ENCODE results near the gene DNAH3. TPM values are rescaled to one million over a fixed set of nuclear protein-coding genes. Genes with fewer than 3 reads are reported as not detected.

The DNAH3 gene
- total and polyA plus RNA-seq, 2 donors = 0.16 to 0.37 TPM

DNA sequence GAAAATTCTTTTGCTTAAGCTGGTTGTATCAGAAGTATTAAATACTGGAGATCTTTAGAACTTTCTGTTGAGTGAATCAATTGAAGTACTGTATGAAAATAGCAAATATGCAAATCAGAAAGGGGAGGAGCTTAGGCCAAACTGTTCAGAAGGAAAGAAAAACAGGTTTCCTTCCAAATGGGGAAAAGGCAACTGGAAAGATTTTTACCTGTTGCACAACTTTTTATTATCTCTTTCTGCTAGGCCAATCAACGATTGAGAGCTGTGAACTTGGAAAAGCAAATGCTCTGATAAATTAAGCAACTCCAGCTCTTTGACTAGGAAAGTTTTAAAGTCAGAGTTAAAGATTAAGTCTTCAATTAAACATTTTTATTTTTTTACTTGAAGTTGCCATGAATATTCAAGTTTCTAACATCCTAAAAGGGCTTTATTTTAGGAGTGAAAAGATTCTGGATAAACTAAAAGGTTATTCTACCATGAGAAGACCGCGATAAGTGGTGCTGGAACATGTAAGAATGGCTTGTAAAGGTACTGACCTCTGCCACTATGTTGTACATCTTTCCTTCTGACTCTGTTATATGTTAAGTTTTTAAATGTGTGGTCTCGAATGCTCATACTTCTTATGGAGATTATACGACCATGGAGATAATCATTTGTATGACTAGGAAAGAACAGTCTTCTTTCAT, 266.9 kb downstream of the DNAH3 start:
- DNase-seq (ENCODE audit: extremely low spot score) = no peak
- WGBS = 62% methylated on average over 5 of the region's 5 CpGs
- no peaks in the 10 kb centered on the region for H3K36me3 ChIP-seq (ENCODE audit: insufficient read depth)
- H3K27ac ChIP-seq (ENCODE audit: low read depth) = peak overlapping the region; percentile 59
- no peak overlapping the region for H3K4me3 ChIP-seq (ENCODE audit: low read depth, low read length)
- peaks cover 3% of the 10 kb centered on the region for H3K4me1 ChIP-seq (ENCODE audit: insufficient read depth)

Other genes starting within 250 kb of the DNAH3 start
- gene LDAF1, start 7.8 kb upstream of the DNAH3 start, total RNA-seq = 89.8 TPM
- gene LDAF1, start 7.8 kb upstream of the DNAH3 start, polyA plus RNA-seq = 83.4 TPM
- 0.90 TPM for gene ZP2, start 60.7 kb upstream of the DNAH3 start, total RNA-seq
- not detected for gene ZP2, start 60.7 kb upstream of the DNAH3 start, polyA plus RNA-seq
- 0.05 TPM for gene ANKS4B, start 82.9 kb upstream of the DNAH3 start, total RNA-seq
- gene ANKS4B, start 82.9 kb upstream of the DNAH3 start, polyA plus RNA-seq = 0.01 TPM
- gene CRYM, start 127.4 kb upstream of the DNAH3 start, total RNA-seq = 12.6 TPM
- gene CRYM, start 127.4 kb upstream of the DNAH3 start, polyA plus RNA-seq = 25.8 TPM

All from urinary bladder (tissue), 4 donors.